GM10248 (cell line): ENCODE measurements around the gene TEAD1.

ENCODE experiments used
- CTCF ChIA-PET: fragments of 300-600 bp; sonication (Branson Sonifier 250); formaldehyde crosslinking; extraction: SDS; loops from one replicate; lab custom pipeline; 2021; ENCODE audit warnings: antibody characterized with exemption; lab: Yijun Ruan, JAX
- POLR2A ChIA-PET: fragments of 350-650 bp; sonication (Branson Sonifier 250); formaldehyde crosslinking; extraction: SDS; loops from one replicate; lab custom pipeline; 2020; ENCODE audit warnings: antibody characterized with exemption; lab: Yijun Ruan, JAX
- DNase-seq: peaks from one replicate; pipeline ENCODE4 v3.0.0; 2012; ENCODE audit errors: extremely low spot score
- TF ChIP-seq, protein P1 (sequence below): IDR thresholded peaks from 2 replicates; pipeline ENCODE4 v1.5.1; 2012; ENCODE audit warnings: mild to moderate bottlenecking, low read depth; ENCODE audit errors: extremely low read depth, missing control alignments, control extremely low read depth

The TEAD1 gene

DNA sequence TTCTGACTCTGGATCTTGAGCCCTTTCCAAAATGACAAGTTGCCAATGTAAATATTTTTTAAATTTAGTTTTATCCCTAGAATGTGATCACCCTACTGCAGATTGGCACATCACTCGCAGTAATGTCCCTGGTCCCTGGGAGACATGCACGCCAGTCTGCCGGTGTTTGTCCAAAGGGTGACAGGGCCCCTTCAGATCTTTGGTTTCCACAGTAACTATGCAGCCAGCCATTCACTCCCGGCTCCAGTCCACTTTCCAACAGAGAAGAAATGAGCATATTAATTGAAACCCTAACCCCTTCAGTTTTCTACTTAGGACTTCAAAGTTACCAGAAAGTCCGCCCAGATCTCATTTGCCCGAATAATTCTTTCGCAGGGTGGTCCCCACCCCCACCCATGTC lies 309.1 kb downstream of the TEAD1 start:
- CTCF ChIA-PET = interaction anchor here (7.2 kb wide), 1 partner anchor 19 kb away, joined by 51 read pairs; no protein-coding TSS in a partner anchor
- TF ChIP-seq, protein P1, sequence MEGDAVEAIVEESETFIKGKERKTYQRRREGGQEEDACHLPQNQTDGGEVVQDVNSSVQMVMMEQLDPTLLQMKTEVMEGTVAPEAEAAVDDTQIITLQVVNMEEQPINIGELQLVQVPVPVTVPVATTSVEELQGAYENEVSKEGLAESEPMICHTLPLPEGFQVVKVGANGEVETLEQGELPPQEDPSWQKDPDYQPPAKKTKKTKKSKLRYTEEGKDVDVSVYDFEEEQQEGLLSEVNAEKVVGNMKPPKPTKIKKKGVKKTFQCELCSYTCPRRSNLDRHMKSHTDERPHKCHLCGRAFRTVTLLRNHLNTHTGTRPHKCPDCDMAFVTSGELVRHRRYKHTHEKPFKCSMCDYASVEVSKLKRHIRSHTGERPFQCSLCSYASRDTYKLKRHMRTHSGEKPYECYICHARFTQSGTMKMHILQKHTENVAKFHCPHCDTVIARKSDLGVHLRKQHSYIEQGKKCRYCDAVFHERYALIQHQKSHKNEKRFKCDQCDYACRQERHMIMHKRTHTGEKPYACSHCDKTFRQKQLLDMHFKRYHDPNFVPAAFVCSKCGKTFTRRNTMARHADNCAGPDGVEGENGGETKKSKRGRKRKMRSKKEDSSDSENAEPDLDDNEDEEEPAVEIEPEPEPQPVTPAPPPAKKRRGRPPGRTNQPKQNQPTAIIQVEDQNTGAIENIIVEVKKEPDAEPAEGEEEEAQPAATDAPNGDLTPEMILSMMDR = no peak
- POLR2A ChIA-PET = no interaction called here
- DNase-seq = no peak

DNA sequence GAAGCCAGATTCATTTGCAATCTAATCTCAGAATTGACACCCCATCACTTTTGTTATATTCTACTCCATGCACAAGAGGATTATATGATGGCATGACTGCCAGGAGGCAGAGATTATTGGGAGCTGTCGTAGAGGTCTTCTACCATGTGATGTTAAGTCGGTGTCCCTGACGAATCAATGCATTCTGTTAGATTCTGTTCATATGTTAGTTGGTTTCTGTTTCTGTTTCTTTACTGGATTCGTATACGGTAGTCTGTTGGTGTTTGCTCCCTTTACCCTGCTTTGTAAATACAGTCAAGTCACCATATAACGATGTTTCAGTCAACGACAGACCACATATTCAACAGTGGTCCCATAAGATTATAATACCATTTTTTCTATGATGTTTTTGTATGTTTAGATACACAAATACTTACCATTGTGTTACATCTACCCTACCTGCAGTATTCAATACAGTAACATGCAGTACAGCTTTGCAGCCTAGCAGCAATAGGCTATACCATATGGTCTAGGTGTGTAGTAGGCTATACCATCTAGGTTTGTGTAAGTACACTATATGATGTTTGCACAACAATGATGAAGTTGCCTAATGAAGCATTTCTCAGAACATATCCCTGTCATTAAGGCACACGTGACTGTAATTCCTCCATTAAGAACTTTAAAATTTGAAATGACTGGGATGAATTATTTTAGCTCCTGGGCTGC lies 312.1 kb downstream of the TEAD1 start:
- TF ChIP-seq, protein P1 = no peak
- no peak for DNase-seq
- ChIA-PET CTCF (no interaction called here), POLR2A (no interaction called here)

- TF ChIP-seq, protein P1 = no peak
- ChIA-PET POLR2A (no interaction called here), CTCF (no interaction called here)
- no peak for DNase-seq
These were observed 315.4 kb downstream of the TEAD1 start for GRCh38 chr11:12989428-12990161.

- TF ChIP-seq, protein P1 = no peak
- CTCF ChIA-PET = no interaction called here
- POLR2A ChIA-PET = no interaction called here
- no peak for DNase-seq
These were observed 315.9 kb downstream of the TEAD1 start for GRCh38 chr11:12990162-12990480.

- CTCF ChIA-PET = no interaction called here
- TF ChIP-seq, protein P1 = no peak
- POLR2A ChIA-PET = no interaction called here
These were observed 317.2 kb downstream of the TEAD1 start for GRCh38 chr11:12991426-12991825.

GRCh38 chr11:12993626-12994025 lies 319.4 kb downstream of the TEAD1 start:
- DNase-seq = no peak
- TF ChIP-seq, protein P1 = no peak
- POLR2A ChIA-PET = no interaction called here
- CTCF ChIA-PET = no interaction called here

More at GRCh38 chr11:12991426-12991825, 317.2 kb downstream of the TEAD1 start:
- DNase-seq = no peak
